Immature natural killer cell (primary cell): ENCODE data around the gene SLK. TPM values are rescaled to one million over a fixed set of nuclear protein-coding genes. Genes with fewer than 3 reads are reported as not detected.

Source experiments
- DNase-seq, 3 donors: peaks; one replicate each; pipeline ENCODE4 v3.0.0; 2022; ENCODE audit warnings: mixed read lengths in 1 of 3
- H3K27ac Mint-ChIP-seq, 6 donors: one replicate each; pipeline ENCODE4 v1.8.0; 2020; ENCODE audit warnings: mixed read lengths in 6 of 6, mild to moderate bottlenecking in 5 of 6, inconsistent platforms in 4 of 6, moderate library complexity in 3 of 6
- H3K27me3 Mint-ChIP-seq, 3 donors: one replicate each; pipeline ENCODE4 v1.8.0; 2020 to 2021; ENCODE audit warnings: low read depth in 3 of 3, mild to moderate bottlenecking in 3 of 3, mixed read lengths in 3 of 3, moderate library complexity in 3 of 3, inconsistent platforms in 1 of 3
- H3K36me3 Mint-ChIP-seq, 3 donors: one replicate each; pipeline ENCODE4 v1.8.0; 2020; ENCODE audit warnings: mixed read lengths in 3 of 3, inconsistent platforms in 2 of 3, mild to moderate bottlenecking in 2 of 3
- H3K4me1 Mint-ChIP-seq, 2 donors: one replicate each; pipeline ENCODE4 v1.8.0; 2020; ENCODE audit warnings: inconsistent platforms in 2 of 2, mild to moderate bottlenecking in 2 of 2, mixed read lengths in 2 of 2, moderate library complexity in 1 of 2
- H3K4me3 Mint-ChIP-seq, 5 donors: one replicate each; pipeline ENCODE4 v1.8.0; 2020; ENCODE audit warnings: mild to moderate bottlenecking in 5 of 5, mixed read lengths in 5 of 5, inconsistent platforms in 3 of 5, moderate library complexity in 3 of 5
- H3K9me3 Mint-ChIP-seq, 6 donors: one replicate each; pipeline ENCODE4 v1.8.0; 2020; ENCODE audit warnings: mild to moderate bottlenecking in 6 of 6, mixed read lengths in 6 of 6, inconsistent platforms in 4 of 6, moderate library complexity in 3 of 6
- polyA plus RNA-seq, 3 donors: library from polyadenylated mRNA; unstranded; fragments of 300-500 nt; fragmentation: Illumina TruSeq; gene quantifications; one replicate each; pipeline ENCODE4 v1.2.3, GENCODE V29; 2021

SLK gene
- polyA plus RNA-seq, 3 donors from 2014 or later: 4.1 to 8.6 (median 5.0) TPM

DNA sequence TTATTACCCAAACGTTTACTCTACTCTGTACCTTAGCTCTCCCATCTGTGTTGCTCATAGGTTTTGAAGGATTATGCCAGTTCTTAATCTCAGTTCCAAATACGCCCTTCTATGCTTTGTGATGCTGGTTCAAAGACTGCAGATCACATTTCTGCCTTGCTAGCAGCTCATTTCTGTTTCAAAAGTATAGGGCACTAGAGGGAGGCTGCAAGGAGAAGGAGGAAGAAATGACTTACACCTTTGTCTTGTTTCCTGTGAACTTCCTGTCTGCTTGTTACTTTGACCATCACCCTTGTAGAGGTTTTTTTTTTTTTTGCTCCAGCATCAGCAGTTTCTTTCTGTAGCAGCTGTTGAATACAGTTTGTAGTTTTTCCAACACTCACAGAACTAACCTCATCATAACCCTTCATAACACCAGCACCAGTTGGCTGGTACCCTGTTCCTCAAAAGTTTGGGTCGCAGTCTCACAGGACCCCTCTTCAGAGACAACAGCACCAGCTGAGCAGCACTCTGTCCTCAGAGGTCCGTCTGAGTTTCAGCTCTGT is 16.5 kb downstream of the SLK start:
- Mint-ChIP-seq H3K4me3 (peak overlapping the region; percentile 79 to 92 (median 84)), H3K36me3 (no peaks in the 10 kb centered on the region), H3K4me1 (peaks cover 75 to 92% of the 10 kb centered on the region in 2 donors), H3K9me3 (no peaks in the 10 kb centered on the region), H3K27ac (peak overlapping the region; percentile 82 to 95 (median 92)), H3K27me3 (no peaks in the 10 kb centered on the region)
- peak; percentile 52 to 57 (median 54) for DNase-seq

DNA sequence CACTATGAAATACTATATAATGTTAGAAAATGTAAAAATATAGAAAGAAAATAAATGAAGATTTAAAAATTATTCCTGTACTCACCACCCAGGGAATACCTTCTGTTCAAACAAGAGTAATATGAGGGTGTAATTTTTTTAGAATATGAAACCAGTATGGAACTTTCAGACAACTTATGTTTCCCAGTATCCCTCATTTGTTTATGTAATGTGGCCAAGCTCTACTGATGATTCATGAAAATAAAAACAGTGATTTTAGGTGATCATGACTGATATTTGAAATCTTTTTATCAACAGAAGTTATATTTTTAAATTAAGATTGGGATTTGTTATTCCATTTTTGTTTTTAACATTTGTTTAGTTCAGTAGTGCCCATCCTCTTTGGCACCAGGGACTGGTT is 18.8 kb downstream of the SLK start:
- Mint-ChIP-seq H3K4me1 (peaks cover 84 to 98% of the 10 kb centered on the region in 2 donors), H3K9me3 (no peaks in the 10 kb centered on the region), H3K27me3 (no peaks in the 10 kb centered on the region), H3K36me3 (no peaks in the 10 kb centered on the region), H3K27ac (peak overlapping the region in 3 of 6 donors; percentile 81 to 91 (median 82)), H3K4me3 (no peak overlapping the region)
- DNase-seq: no peak

- H3K27me3 Mint-ChIP-seq: no peaks in the 10 kb centered on the region
- no peaks in the 10 kb centered on the region for H3K36me3 Mint-ChIP-seq
- peak overlapping the region in 4 of 5 donors; percentile 28 to 78 (median 48) for H3K4me3 Mint-ChIP-seq
- DNase-seq: peak in 2 of 3 donors; percentile 25 to 67
- no peaks in the 10 kb centered on the region for H3K9me3 Mint-ChIP-seq
- H3K4me1 Mint-ChIP-seq: peaks cover 79 to 95% of the 10 kb centered on the region in 2 donors
- H3K27ac Mint-ChIP-seq: peak overlapping the region; percentile 81 to 92 (median 88)
Measured at GRCh38 chr10:103986360-103986759, 19.4 kb downstream of the SLK start.

- DNase-seq: no peak
- Mint-ChIP-seq H3K27me3 (no peaks in the 10 kb centered on the region), H3K27ac (peak overlapping the region; percentile 29 to 83 (median 49)), H3K36me3 (peaks cover 4 to 10% (median 10%) of the 10 kb centered on the region in 3 donors), H3K9me3 (no peaks in the 10 kb centered on the region), H3K4me1 (peaks cover 50 to 70% of the 10 kb centered on the region in 2 donors), H3K4me3 (peak overlapping the region in 2 of 5 donors; percentile 12 to 26)
Measured at GRCh38 chr10:103990121-103990520, 23.2 kb downstream of the SLK start.

- Mint-ChIP-seq H3K27me3 (no peaks in the 10 kb centered on the region), H3K9me3 (no peaks in the 10 kb centered on the region), H3K4me1 (peaks cover 51 to 70% of the 10 kb centered on the region in 2 donors), H3K27ac (peak overlapping the region; percentile 47 to 70 (median 55)), H3K4me3 (peak overlapping the region in 1 of 5 donors; percentile 7), H3K36me3 (peaks cover 4 to 10% (median 10%) of the 10 kb centered on the region in 3 donors)
- no peak for DNase-seq
Measured at GRCh38 chr10:103990531-103990930, 23.6 kb downstream of the SLK start.

DNA sequence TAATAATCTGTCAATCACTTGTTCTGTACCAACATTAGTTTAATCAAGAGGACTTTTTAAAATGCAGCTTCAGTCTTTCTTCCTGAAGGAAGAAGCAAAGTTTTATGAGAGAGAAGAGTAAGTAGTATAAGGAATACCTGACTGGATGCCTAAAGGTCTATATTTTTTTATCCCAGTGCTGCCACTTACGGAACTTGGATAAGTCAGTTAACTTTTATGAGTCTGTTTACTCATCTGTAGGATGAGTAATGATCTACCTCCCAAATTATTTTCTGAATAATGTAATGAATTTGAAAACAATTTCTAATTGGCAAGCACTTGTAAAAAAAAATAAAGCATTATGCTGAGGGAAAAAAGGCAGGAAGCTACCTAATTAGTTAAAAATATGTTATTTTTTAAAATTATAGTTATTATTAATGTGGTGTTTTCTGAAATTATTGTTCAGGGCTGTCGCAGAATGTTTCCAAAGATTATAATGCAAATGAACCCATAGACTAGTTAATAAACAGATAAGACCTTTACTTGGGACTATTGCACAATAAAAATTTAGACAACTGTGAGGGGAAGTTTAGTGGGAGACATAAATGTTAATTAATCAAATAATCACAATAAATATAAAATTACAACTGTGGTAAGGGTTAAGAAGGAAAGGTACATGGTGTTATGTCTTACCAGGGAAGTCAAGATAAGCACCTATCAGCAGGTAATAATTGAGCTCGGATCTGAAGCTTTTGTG is 24.6 kb downstream of the SLK start:
- no peak overlapping the region for H3K27ac Mint-ChIP-seq

GRCh38 chr10:103995134-103995533 is 28.2 kb downstream of the SLK start:
- no peak for DNase-seq
- no peaks in the 10 kb centered on the region for H3K27me3 Mint-ChIP-seq
- peaks cover 14 to 29% (median 19%) of the 10 kb centered on the region in 3 donors for H3K36me3 Mint-ChIP-seq
- peak overlapping the region in 5 of 6 donors; percentile 20 to 69 (median 49) for H3K27ac Mint-ChIP-seq
- peaks cover 28 to 44% of the 10 kb centered on the region in 2 donors for H3K4me1 Mint-ChIP-seq
- no peak overlapping the region for H3K4me3 Mint-ChIP-seq
- H3K9me3 Mint-ChIP-seq: no peaks in the 10 kb centered on the region

More for the DNA sequence above, 24.6 kb downstream of the SLK start:
- no peak for DNase-seq
- no peak overlapping the region for H3K4me3 Mint-ChIP-seq
- no peaks in the 10 kb centered on the region for H3K9me3 Mint-ChIP-seq
- H3K4me1 Mint-ChIP-seq: peaks cover 52 to 67% of the 10 kb centered on the region in 2 donors
- peaks cover 4 to 12% (median 12%) of the 10 kb centered on the region in 3 donors for H3K36me3 Mint-ChIP-seq
- H3K27me3 Mint-ChIP-seq: no peaks in the 10 kb centered on the region

DNA sequence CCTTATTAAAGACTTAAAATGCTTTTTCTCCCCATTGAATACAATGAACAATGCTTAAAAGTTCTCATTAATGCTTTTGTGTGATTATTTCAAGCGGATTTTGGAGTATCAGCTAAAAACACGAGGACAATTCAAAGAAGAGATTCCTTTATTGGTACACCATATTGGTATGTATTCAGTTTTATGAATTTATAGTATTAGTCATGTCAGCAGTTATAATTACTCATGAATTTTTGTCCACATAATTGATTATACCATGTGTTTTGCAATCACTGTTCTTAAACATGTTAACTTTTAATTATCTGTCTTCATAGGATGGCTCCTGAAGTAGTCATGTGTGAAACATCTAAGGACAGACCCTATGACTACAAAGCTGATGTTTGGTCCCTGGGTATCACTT is 31.9 kb downstream of the SLK start:
- Mint-ChIP-seq H3K9me3 (no peaks in the 10 kb centered on the region), H3K36me3 (peaks cover 33 to 48% (median 33%) of the 10 kb centered on the region in 3 donors), H3K4me3 (no peak overlapping the region), H3K27ac (no peak overlapping the region), H3K27me3 (no peaks in the 10 kb centered on the region), H3K4me1 (peaks cover 22 to 50% of the 10 kb centered on the region in 2 donors)
- no peak for DNase-seq

DNA sequence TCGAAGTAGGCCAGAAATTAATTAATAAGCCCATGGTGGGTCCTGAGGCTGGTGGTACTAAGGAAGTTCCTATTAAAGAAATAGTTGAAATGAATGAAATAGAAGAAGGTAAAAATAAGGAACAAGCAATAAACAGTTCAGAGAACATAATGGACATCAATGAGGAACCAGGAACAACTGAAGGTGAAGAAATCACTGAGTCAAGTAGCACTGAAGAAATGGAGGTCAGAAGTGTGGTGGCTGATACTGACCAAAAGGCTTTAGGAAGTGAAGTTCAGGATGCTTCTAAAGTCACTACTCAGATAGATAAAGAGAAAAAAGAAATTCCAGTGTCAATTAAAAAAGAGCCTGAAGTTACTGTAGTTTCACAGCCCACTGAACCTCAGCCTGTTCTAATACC is 36.0 kb downstream of the SLK start:
- Mint-ChIP-seq H3K27ac (peak overlapping the region in 3 of 6 donors; percentile 30 to 70 (median 60)), H3K36me3 (peaks cover 21 to 51% (median 41%) of the 10 kb centered on the region in 3 donors), H3K4me3 (no peak overlapping the region), H3K27me3 (no peaks in the 10 kb centered on the region), H3K4me1 (peaks cover 0 to 24% of the 10 kb centered on the region in 2 donors), H3K9me3 (no peaks in the 10 kb centered on the region)
- DNase-seq: no peak

DNA sequence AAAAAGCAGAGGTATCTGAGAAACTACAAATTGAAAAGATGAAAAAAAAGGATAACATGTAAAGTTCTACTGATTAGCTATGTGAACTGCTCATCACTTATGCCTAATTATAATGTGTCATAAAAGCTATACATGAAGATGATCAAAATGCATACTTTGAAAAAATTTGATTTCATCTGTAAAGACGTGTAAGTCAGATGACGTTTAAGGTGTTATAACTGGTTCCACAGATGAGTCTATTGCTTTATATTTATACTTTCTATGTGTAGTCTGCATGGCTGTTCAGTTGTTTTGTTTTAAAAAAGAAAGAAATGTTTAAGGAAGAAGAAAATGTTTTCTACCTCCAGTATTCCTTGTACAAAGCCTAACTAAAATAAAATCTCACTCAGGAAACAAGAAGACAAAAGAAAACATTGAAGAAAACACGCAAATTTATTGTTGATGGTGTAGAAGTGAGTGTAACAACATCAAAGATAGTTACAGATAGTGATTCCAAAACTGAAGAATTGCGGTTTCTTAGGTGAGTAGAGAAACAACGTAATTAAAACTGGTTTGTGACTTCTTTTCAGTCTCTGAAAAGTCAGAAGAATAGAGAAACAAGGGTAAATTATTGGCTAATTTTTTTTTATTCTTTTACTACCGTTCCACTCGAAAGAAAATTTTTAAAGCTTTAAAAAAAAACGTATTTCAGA is 38.4 kb downstream of the SLK start:
- H3K4me3 Mint-ChIP-seq: no peak overlapping the region
- H3K4me1 Mint-ChIP-seq: peaks cover 0 to 24% of the 10 kb centered on the region in 2 donors
- H3K9me3 Mint-ChIP-seq: no peaks in the 10 kb centered on the region
- H3K36me3 Mint-ChIP-seq: peaks cover 21 to 43% (median 42%) of the 10 kb centered on the region in 3 donors
- no peaks in the 10 kb centered on the region for H3K27me3 Mint-ChIP-seq
- no peak for DNase-seq
- peak overlapping the region in 2 of 6 donors; percentile 54 to 57 for H3K27ac Mint-ChIP-seq

DNA sequence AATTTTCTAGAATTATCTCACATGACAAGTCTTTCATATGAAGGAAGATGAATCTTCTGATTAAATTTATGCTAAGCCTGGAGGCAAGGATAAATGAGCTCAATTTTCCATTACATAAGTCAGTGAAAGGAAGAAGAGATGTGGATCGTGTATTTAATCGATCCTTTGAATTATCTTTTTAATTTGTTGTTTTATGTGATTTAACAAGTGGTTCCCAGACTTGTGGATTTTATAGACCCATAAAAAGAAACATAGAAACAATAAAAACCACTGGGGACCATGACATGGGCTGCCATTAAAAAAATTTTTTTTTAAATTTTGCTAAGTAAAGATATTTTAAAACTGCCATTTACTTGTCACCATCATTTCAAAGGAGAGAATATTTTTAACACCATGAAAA is 45.0 kb downstream of the SLK start:
- DNase-seq: no peak
- H3K36me3 Mint-ChIP-seq: peaks cover 0 to 13% (median 6%) of the 10 kb centered on the region in 3 donors
- H3K27ac Mint-ChIP-seq: no peak overlapping the region
- peaks cover 0 to 3% of the 10 kb centered on the region in 2 donors for H3K4me1 Mint-ChIP-seq
- H3K4me3 Mint-ChIP-seq: no peak overlapping the region
- H3K27me3 Mint-ChIP-seq: no peaks in the 10 kb centered on the region
- no peaks in the 10 kb centered on the region for H3K9me3 Mint-ChIP-seq

DNA sequence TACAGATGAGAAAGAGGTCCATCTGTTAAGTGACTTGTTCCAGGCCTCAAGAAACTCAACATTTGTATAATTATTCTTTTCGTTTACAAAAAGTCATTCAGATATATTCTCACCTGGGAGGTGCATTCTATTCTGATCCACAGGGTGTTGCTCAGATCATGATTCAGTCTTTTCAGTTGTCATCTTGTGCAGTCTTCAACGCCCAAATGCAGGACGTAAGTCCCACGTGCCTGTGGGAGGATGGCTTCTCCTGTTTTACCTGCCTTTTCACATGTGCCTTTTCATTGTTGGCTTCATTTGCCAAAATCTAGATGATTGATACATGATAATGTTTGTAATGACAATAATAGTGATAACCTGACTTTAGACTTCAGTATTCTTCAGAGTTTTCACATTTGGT is 46.5 kb downstream of the SLK start:
- H3K9me3 Mint-ChIP-seq: peaks cover 0 to 2% (median 0%) of the 10 kb centered on the region in 6 donors
- H3K4me3 Mint-ChIP-seq: no peak overlapping the region
- peak overlapping the region in 3 of 6 donors; percentile 8 to 38 (median 32) for H3K27ac Mint-ChIP-seq
- H3K4me1 Mint-ChIP-seq: peaks cover 0 to 8% of the 10 kb centered on the region in 2 donors
- DNase-seq: no peak
- H3K36me3 Mint-ChIP-seq: peaks cover 0 to 17% (median 6%) of the 10 kb centered on the region in 3 donors
- H3K27me3 Mint-ChIP-seq: no peaks in the 10 kb centered on the region

DNA sequence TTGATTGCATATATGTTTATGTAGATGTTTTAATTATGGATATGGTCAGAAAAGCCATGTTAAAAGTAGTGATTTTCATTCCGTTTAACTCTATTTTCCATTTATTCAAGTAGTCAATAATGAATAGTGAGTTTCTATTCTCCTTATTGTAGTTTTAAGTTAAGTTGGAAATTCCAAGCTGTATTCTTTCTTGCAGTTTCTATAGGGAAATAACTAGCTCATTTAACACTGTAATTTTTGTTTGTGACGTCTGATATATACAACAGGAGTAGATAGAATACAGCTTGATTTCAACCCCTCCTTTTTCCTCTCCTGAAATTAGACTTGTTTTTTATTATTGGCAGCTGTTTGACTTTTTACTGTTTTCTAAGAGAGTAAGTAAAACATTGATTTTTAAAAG is 47.2 kb downstream of the SLK start:
- no peaks in the 10 kb centered on the region for H3K27me3 Mint-ChIP-seq
- peak overlapping the region in 1 of 6 donors; percentile 35 for H3K27ac Mint-ChIP-seq
- H3K4me3 Mint-ChIP-seq: no peak overlapping the region
- peaks cover 0 to 2% (median 0%) of the 10 kb centered on the region in 6 donors for H3K9me3 Mint-ChIP-seq
- H3K36me3 Mint-ChIP-seq: peaks cover 0 to 21% (median 6%) of the 10 kb centered on the region in 3 donors
- no peak for DNase-seq
- H3K4me1 Mint-ChIP-seq: peaks cover 0 to 8% of the 10 kb centered on the region in 2 donors

DNA sequence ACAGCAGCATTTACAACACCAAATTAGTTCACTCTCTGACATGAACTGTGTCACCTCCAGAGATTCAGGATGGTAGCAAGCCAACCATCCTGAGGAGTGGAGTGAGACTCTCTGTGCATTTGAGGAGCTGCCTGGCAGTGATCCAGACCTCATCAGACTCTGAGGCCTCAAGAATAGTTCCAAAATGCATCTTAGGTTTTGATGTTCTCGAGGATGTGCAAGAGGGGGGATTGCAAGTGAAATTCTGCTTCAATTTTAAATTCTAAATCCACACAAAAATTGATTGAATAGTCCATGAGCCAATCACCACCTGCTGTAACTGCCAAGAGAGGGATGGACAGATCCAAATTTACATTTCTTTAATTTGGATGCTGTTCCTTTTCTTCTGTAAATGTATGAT is 49.7 kb downstream of the SLK start:
- Mint-ChIP-seq H3K4me1 (peaks cover 0 to 8% of the 10 kb centered on the region in 2 donors), H3K9me3 (peaks cover 0 to 2% (median 0%) of the 10 kb centered on the region in 6 donors), H3K27me3 (no peaks in the 10 kb centered on the region), H3K27ac (no peak overlapping the region), H3K4me3 (no peak overlapping the region), H3K36me3 (peaks cover 12 to 43% (median 18%) of the 10 kb centered on the region in 3 donors)
- no peak for DNase-seq
